Measurements from ENCODE around the gene NCOR2. TPM values are rescaled to one million over a fixed set of nuclear protein-coding genes. Genes with fewer than 3 reads are reported as not detected.

Gene NCOR2
- total and polyA plus RNA-seq, 7 donors = 44.1 to 164 (median 134) TPM

GRCh38 chr12:124524231-124524925 lies 43.0 kb downstream of the NCOR2 start:
- TF ChIP-seq CTCF (IDR thresholded peaks at IDR 0.05) = no peak
- Histone ChIP-seq H3K4me1 (peaks cover 74% of the 10 kb centered on the region), H3K9me3 (no peaks in the 10 kb centered on the region), H3K27ac (peak overlapping the region; percentile 76), H3K27me3 (ENCODE audit: insufficient read depth in 3 of 3, low read length in 2 of 3) (no peaks in the 10 kb centered on the region), H3K36me3 (ENCODE audit: insufficient read depth in 1 of 2, low read depth in 1 of 2) (no peaks in the 10 kb centered on the region), H3K4me3 (no peak overlapping the region)
- whole genome bisulfite sequencing, 3 donors = 76 to 89% (median 76%) methylated on average over 13 of the region's 13 CpGs
- intact Hi-C loops (cut with DNase I) = loop anchor here in 1 of 2 donors (5.0 kb wide), 1 partner anchor 238 kb away; no protein-coding TSS in a partner anchor
- ATAC-seq = peak in 1 of 4 donors; percentile 19
- no peak for DNase-seq

- WGBS, 3 donors = 16 to 28% (median 21%) methylated on average over 12 of the region's 12 CpGs
- Histone ChIP-seq H3K9me3 (no peaks in the 10 kb centered on the region), H3K36me3 (ENCODE audit: insufficient read depth in 1 of 2, low read depth in 1 of 2) (no peaks in the 10 kb centered on the region), H3K27ac (peak overlapping the region; percentile 76), H3K4me1 (peaks cover 70% of the 10 kb centered on the region), H3K27me3 (ENCODE audit: insufficient read depth in 3 of 3, low read length in 2 of 3) (no peaks in the 10 kb centered on the region), H3K4me3 (no peak overlapping the region)
- DNase-seq (peak; percentile 46 to 70), ATAC-seq (peak; percentile 1 to 16 (median 9))
- no peak for TF ChIP-seq CTCF (IDR thresholded peaks at IDR 0.05)
- intact Hi-C loops (cut with DNase I) = loop anchor here in 1 of 2 donors (5.0 kb wide), 1 partner anchor 239 kb away; no protein-coding TSS in a partner anchor
Observed at GRCh38 chr12:124523071-124523470, 44.3 kb downstream of the NCOR2 start.

GRCh38 chr12:124520907-124521306 lies 46.5 kb downstream of the NCOR2 start:
- peaks cover 75% of the 10 kb centered on the region for H3K4me1 ChIP-seq
- H3K27me3 ChIP-seq (ENCODE audit: insufficient read depth in 3 of 3, low read length in 2 of 3) = no peaks in the 10 kb centered on the region
- ATAC-seq (no peak), DNase-seq (no peak)
- no peaks in the 10 kb centered on the region for H3K36me3 ChIP-seq (ENCODE audit: insufficient read depth in 1 of 2, low read depth in 1 of 2)
- peak overlapping the region; percentile 97 for H3K27ac ChIP-seq
- H3K4me3 ChIP-seq = no peak overlapping the region
- intact Hi-C loops (cut with DNase I) = loop anchor here in 1 of 2 donors (5.0 kb wide), 1 partner anchor 241 kb away; no protein-coding TSS in a partner anchor
- 73 to 79% (median 75%) methylated on average over 10 of the region's 10 CpGs for WGBS, 3 donors
- H3K9me3 ChIP-seq = no peaks in the 10 kb centered on the region
- TF ChIP-seq CTCF (IDR thresholded peaks at IDR 0.05) = no peak

GRCh38 chr12:124520265-124520701 lies 47.1 kb downstream of the NCOR2 start:
- no peak for TF ChIP-seq CTCF (IDR thresholded peaks at IDR 0.05)
- WGBS, 3 donors = 70 to 76% (median 71%) methylated on average over 14 of the region's 14 CpGs
- intact Hi-C loops (cut with DNase I) = loop anchor here in 1 of 2 donors (5.0 kb wide), 1 partner anchor 242 kb away; no protein-coding TSS in a partner anchor
- H3K27ac ChIP-seq = peak overlapping the region; percentile 97
- H3K36me3 ChIP-seq (ENCODE audit: insufficient read depth in 1 of 2, low read depth in 1 of 2) = no peaks in the 10 kb centered on the region
- H3K9me3 ChIP-seq = no peaks in the 10 kb centered on the region
- ATAC-seq = no peak
- DNase-seq = peak in 1 of 2 donors; percentile 59
- no peak overlapping the region for H3K4me3 ChIP-seq
- no peaks in the 10 kb centered on the region for H3K27me3 ChIP-seq (ENCODE audit: insufficient read depth in 3 of 3, low read length in 2 of 3)
- peaks cover 79% of the 10 kb centered on the region for H3K4me1 ChIP-seq
